Jurkat, Clone E6-1 (cell line): ENCODE measurements around the gene MRNIP.
"Not testable (repeated sequence)": the region's sequence is repeated elsewhere in the genome, so short reads cannot be mapped to it uniquely, and the experiment has no call there.

Experiments
- DNase-seq: peaks from one replicate; pipeline ENCODE4 v3.0.0-alpha.2; 2011; ENCODE audit warnings: low read depth, low spot score
- H3K4me3 ChIP-seq: 2 replicates; pipeline ENCODE4 v1.5.1; 2011; ENCODE audit warnings: mild to moderate bottlenecking, low read length, control low read depth, moderate library complexity

The MRNIP gene

GRCh38 chr5:179858241-179858585 lies 404 bp downstream of the MRNIP start:
- H3K4me3 ChIP-seq = peak overlapping the region; percentile 83
- peak; percentile 25 for DNase-seq

GRCh38 chr5:179854356-179854755 lies 4.3 kb downstream of the MRNIP start:
- H3K4me3 ChIP-seq = no peak overlapping the region
- DNase-seq = no peak

GRCh38 chr5:179852993-179853547 lies 5.5 kb downstream of the MRNIP start:
- no peak overlapping the region for H3K4me3 ChIP-seq
- no peak for DNase-seq

DNA sequence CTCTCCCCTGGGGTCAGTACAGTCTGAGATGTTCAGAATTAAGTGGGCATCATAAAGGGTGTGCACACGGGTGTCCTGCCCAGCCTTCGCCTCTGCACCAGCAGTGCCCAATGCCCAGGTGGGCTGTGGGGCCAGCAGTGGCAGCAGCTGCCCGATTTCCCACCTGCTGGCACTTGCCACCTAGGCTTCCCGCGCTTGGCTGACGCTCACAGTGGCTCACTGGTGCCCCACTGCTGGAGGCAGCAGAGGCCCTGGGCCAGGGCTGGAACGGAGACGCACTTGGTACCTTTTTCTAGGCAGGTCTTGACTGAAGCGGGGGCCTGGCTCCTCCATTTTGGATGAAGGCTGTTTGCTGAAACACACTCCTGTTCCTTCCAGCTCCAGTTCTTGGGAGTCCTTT lies 17.0 kb downstream of the MRNIP start:
- no peak overlapping the region for H3K4me3 ChIP-seq
- no peak for DNase-seq

DNA sequence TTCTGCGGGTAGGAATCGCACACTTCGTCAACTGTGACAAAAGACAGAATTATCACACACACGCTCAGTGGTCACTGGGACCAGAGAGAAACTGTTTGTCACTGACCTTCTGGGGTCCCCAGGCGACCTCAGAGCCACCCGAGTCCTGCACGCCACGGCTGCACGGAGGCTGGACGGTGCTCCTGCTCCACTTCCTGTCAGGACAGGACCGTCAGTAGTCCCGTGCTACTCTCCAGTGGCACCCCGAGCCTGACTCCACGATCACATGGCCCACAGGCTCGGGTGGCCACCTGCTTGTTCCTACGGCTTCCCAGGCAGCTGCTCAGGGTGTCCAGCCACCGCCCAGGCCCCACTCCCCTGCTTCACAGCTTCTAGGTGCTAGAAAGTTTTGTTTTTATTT lies 17.9 kb downstream of the MRNIP start:
- DNase-seq = no peak
- H3K4me3 ChIP-seq = no peak overlapping the region

- H3K4me3 ChIP-seq = no peak overlapping the region
- DNase-seq = no peak
Observed at GRCh38 chr5:179840321-179840720, 18.3 kb downstream of the MRNIP start.

DNA sequence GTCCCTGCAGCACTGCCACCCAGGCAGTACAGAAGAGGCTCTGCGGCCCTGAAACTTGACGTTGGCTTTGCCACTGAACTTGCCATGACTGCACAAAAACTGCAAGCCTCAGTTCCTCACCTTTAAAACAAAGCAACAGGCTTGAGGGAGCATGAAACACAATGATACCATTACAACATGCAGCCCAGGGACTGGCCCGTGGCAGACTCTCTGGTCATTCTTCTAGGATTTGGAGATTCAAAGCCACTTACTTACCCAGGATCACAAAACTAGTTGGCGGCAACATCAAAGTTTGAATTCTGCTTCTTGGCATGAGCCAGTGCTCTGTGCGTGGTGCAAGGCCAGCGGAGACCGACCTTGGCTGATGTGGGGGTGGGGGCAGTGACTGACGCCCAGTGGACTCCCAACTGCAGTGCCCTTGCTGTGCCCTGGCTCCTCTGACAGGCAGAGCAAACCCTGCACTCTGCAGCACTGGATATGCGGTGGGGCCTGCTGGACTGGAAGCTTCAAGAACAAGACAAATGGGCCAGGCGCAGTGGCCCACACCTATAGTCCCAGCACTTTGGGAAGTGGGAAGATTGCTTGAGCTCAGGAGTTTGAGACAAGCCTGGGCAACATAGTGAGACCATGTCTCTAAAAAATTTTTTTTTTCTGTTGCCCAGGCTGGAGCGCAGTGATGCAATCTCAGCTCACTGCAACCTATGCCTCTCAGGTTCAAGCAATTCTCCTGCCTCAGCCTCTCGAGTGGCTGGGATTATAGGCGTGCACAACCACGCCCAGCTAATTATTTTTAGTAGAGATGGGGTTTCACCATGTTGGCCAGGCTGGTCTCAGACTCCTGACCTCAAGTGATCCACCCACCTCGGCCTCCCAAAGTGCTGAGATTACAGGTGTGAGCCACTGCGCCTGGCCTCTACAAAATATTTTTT lies 19.0 kb downstream of the MRNIP start:
- DNase-seq = no peak
- H3K4me3 ChIP-seq = no peak overlapping the region

DNA sequence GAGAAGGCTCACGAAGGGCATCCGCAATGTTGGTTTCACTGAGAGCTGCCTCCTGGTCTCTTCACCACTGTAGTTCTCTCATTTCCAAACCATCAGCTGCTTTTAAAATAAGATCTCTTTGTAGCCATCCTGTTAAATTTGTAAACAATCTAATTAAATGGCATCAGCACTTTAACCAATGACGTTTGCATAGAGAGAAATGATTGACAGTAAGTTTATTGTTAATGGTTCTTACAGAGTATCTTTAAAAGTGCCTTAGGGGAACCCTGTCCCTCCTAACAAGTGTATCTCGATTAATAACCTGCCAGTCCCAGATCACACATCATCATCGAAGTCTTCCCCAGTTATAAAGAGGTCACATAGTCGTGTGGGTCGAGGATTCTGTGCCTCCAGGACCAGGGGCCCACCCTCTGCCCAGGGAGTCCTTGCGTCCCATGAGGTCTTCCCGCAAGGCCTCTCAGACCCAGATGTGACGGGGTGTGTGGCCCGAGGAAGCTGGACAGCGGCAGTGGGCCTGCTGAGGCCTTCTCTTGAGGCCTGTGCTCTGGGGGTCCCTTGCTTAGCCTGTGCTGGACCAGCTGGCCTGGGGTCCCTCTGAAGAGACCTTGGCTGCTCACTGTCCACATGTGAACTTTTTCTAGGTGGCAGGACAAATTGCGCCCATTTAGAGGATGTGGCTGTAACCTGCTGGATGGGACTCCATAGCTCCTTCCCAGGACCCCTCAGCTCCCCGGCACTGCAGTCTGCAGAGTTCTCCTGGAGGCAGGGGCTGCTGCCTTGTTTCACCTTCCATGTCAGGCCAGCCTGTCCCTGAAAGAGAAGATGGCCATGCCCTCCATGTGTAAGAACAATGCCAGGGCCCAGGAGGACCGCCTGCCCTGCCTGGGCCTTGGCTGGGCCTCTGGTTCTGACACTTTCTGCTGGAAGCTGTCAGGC lies 21.3 kb downstream of the MRNIP start:
- DNase-seq = no peak
- H3K4me3 ChIP-seq = no peak overlapping the region

GRCh38 chr5:179836225-179837019 lies 22.2 kb downstream of the MRNIP start:
- H3K4me3 ChIP-seq = no peak overlapping the region
- no peak for DNase-seq

- DNase-seq, H3K4me3 ChIP-seq: not testable (repeated sequence)
Observed at GRCh38 chr5:179834871-179835270, 23.7 kb downstream of the MRNIP start.

GRCh38 chr5:179834120-179834519 lies 24.5 kb downstream of the MRNIP start:
- DNase-seq = no peak
- no peak overlapping the region for H3K4me3 ChIP-seq

DNA sequence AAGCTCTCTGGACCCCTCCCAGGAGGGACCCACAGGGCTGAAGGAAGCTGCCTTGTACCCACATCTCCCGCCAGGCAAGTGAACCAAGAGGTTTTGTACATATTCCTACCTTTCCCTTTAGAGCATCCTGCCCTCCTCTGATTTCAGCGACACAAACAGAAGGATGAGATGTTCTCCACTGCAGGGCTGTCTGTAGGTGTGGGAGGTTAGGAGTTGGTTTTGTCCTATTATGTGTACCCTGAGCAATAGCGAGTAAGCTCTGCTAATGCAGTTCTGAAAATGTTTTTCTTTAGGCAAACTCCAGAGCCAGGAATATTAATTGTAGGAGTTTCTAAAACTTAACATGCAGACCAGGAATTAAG lies 24.9 kb downstream of the MRNIP start:
- H3K4me3 ChIP-seq = no peak overlapping the region
- no peak for DNase-seq

DNA sequence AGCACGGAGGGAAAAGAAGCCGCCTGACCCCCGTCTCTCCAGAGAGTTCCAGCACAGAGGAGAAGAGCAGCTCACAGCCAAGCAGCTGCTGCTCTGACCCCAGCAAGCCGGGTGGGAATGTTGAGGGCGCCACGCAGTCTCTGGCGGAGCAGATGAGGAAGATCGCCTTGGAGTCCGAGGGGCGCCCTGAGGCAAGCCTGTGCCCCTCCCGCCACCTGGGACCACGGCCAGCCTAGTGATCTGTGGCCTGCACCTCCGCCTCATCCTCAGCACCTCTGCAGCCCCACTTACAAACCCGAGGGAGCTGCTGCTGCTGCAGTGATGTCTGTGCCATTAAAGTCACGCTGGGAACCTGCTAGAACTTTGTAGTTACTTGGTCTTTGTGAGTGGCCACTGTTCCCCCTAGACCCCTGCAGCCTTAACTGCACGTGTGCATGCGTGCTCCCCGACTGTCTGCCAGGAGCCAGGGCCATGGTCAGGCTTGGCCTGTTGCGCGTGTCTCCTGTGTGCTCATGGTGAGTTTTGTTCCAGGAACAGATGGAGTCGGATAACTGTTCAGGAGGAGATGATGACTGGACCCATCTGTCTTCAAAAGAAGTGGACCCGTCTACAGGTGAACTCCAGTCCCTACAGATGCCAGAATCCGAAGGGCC lies 25.4 kb downstream of the MRNIP start:
- DNase-seq = no peak

DNA sequence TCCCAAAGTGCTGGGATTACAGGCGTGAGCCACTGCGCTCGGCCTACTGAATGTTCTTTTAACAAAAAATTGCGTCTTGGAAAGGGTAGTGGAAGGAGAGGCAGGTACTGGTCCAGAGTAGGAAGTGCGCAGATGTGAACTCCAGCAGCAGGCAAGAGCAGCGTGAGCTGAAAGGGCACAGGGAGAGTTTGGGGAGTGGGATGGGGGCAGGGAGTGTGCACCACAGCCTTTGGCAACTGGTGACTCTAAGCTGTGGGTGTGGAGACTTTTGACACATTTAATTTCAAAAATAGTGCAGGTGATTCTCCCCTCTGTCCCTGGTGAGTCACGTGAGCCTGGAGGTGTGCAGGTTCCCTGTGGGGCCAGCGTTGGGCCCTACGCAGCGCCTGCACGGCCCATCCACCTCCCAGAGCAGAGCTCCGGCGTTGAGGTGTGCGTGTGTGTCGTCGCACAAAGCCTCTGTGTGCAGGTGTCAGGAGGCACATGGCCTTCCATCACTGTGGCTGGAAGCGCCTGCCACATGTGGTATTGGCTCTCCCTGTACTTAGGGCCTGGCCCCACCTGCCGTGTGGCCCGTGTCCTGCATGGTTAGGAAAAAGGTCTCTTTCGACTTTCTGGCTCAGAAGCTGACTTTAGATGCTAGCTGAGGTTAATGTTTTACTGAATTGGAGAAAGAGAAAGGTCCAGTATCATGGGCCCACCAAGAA lies 26.4 kb downstream of the MRNIP start:
- DNase-seq = no peak
- no peak overlapping the region for H3K4me3 ChIP-seq

More for the DNA sequence above, 25.4 kb downstream of the MRNIP start:
- no peak overlapping the region for H3K4me3 ChIP-seq

DNA sequence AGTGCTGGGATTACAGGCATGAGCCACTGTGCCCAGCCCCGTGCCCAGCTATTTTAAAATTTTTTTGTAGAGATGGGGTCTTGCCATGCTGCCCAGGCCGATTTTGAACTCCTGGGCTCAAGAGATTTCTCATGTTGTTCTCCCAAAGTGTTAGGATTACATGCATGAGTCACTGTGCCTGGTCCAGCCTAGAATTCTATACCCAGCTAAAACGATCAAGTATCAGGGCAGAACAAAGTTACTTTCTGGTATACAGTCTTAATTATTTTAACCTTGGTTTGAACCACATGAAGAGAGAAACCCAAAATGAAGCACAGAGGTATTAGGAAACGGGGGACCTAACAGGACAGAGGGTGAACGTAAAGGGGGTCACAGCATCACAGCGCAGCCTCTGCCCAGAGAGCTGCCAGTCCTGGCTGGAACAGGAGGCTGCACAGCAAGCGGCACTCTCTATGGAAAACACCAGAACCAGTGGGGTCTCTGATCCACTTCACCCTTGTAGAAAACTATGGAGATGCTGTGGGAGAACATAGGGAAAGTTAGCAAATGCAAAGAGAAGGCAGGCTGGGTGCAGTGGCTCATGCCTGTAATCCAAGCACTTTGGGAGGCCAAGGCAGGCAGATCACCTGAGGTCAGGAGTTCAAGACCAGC lies 27.7 kb downstream of the MRNIP start:
- no peak for DNase-seq
- H3K4me3 ChIP-seq = no peak overlapping the region

GRCh38 chr5:179829732-179830435 lies 28.7 kb downstream of the MRNIP start:
- H3K4me3 ChIP-seq = no peak overlapping the region
- no peak for DNase-seq
